DMS 273 (cell line): ENCODE data around the gene ATP4A.

Source experiments
- DNase-seq: peaks from one replicate; lab custom pipeline; 2025; ENCODE audit not compliant: unreplicated experiment; lab: John Stamatoyannopoulos, UW

ATP4A gene

DNA sequence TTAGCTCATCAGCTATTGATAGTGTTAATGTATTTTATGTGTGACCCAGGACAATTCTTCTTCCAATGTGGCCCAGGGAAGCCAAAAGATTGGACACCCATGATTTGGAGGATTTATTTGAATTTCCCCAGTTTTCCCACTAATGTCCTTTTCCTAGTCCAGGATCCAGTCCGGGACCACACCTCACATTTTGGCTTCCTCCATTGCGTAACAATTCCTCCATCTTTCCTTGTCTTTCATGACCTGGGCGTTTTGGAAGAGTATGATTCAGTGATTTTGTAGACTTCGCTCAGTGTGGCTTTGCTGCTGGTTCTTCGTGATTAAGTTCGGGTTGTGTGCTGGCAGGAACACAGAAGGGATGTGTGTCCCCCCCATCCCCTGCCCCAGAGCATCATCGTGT lies 3.3 kb upstream of the ATP4A start:
- DNase-seq, result no peak

DNA sequence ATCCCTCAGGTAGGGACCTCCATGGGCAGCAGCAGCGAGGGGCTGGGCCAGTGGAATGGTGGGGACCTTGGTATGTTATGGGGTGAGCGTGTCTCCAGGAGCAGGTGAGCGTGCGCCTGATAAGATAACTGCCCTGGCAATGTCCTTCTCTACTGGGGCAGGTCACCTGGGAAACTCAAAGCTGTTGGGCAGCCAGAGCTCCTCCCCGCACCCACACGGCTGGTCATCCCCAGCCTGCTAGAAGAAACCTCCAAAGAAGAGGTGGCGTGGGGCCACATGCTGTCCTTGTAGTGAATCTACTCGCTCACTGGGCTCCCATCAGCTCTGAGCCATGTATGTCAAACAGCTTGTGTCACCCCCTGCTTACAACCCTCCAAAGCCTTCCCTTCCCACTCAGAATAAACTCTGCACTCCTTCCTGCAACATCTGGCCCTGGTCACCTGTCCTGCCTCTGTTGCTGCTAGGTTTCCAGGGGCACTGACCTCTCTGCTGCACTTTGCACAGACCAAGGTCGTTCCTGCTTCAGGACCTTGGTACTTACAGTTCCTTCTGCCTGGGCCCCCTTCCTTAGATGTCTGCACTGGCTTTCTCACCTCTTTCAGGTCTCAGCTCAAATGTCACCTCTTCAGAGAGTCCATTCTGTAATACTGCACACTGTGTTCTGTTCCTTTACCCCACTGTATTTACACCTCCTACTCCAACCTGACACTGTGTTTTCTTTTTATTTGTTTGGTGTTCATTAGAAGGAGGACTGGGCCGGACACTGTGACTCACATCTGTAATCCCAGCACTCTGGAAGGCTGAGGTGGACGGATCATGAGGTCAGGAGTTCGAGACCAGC lies 1.8 kb upstream of the ATP4A start:
- no peak for DNase-seq

DNA sequence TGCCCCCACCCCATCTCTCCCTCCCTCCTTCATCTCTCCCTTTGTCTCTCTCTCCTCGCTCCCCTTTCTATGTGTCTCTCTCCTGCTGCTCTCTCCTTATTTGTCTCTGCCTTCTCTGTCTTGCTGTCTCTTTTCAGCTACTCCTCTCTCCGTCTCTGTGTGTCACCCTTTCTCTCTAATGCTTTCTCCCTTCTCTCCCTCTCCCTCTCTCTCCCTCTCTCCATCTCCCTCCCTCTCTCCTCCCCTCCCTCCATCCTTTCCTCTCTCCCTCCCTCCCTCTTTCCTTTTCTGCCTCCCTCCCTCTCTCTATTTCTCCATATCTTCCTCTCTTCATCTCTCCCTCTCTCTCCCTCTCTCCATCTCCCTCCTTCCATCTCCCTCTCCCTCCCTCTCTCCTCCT lies 682 bp downstream of the ATP4A start:
- no peak for DNase-seq

DNA sequence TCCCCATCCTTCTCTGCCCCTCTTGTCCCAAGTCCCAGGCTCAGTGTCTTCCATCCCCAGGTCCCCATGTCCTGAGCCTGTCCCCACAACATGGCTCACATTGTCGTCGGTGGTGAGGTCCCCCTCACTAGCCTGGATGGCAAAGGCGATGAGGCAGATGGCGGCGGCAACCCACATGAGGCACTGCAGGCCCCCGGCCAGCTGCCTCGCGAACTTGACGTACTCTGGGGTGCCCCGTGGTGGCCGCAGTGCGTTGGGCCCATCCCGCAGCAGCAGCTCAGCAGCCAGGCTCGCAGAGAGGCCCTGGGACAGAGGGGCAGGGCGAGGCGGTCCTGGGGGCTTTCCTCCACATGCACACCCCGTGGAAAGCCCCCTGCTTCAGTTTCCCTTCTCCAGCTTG lies 1.1 kb downstream of the ATP4A start:
- DNase-seq, result peak; percentile 41

DNA sequence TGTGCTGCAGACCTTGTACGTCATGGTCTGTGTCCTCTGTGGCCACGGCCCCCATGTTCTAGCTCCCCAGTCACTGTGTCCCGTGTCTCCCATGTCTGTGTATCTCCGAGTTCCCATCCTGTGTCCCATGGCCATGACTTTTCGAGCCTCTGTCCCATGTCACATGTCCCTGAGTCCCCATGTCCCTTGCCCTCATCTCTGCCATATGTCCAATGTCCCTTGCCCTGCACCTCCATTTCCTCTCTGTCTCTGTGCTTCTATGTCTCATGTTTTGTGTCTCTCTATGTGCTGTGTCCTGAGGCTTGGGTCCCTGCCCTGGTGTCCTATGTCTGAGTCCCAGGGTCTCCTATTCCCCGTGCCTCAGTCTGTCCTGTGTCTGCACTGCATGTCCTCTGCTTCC lies 2.0 kb downstream of the ATP4A start:
- no peak for DNase-seq

DNA sequence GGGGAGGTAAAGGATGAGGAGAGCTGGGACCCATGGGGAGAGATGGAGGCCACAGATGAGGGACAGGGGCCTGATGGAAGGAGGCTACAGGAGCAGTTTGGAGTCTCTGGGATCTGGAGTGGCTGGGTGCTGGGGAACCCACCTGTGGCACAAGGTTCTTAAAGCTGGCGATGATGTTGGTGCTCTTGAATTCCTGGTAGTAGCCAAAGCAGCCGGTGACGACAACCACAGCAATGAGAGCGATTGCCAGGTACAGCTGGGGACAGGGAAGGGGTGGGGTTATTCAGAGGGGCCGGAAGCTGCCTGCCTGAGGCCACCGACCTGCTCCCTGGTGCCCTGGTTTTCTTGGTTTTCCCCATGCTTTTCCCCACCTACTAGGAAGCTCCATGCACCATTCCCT lies 2.8 kb downstream of the ATP4A start:
- DNase-seq, result no peak

DNA sequence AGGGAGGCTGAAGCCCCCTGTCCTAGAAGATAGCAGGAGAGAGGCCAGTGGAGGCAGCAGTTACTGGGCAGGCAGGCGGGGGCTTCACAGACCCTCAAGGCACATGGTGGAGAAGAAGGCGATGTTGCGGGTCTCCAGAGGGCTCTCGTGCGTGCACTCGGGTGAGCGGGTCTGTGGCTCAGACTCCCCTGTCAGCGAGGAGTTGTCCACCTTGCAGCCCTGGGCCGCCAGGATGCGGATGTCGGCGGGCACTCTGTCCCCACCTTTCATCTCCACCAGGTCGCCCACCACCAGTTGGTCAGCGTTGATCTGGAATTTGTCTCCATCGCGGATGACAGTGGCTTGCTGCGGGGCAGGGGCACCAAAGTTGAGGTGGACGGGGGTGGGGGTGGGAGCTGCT lies 3.2 kb downstream of the ATP4A start:
- no peak for DNase-seq

DNA sequence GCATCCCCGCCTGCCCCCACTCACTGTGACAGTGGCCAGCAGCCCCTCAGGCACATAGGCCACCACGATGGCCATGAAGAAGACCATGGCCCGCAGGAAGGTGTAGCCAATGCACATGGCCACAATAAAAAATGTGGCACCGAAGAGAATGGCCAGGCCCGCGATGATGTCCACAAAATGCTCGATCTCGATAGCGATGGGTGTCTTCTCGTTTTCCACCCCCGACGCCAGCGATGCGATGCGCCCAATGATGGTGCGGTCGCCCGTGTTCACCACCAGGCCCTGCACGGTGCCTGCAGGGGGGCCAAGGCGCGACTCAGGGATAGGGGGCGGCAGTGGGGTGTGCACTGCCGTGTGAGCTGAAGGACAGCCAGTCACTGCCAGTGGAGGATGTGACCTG lies 3.7 kb downstream of the ATP4A start:
- DNase-seq, result no peak

DNA sequence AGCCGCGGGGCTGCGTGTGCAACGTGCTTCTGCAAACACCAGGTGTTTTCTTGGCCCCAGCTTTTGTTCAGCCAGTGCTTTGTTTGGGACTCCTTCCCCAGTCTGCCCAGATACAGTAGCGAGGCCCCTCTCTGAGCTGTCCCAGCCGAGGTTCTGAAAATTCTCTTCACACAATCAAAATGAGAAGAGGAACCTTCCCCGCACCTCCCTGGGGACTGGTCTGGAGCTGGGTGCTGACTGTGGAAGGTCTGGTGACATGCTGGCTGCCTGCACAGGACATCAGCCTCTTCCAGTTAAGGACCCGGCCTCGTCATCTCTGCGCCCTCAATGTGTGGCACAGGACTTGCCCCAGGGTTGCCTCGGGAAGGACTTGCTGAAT lies 4.2 kb downstream of the ATP4A start:
- no peak for DNase-seq

DNA sequence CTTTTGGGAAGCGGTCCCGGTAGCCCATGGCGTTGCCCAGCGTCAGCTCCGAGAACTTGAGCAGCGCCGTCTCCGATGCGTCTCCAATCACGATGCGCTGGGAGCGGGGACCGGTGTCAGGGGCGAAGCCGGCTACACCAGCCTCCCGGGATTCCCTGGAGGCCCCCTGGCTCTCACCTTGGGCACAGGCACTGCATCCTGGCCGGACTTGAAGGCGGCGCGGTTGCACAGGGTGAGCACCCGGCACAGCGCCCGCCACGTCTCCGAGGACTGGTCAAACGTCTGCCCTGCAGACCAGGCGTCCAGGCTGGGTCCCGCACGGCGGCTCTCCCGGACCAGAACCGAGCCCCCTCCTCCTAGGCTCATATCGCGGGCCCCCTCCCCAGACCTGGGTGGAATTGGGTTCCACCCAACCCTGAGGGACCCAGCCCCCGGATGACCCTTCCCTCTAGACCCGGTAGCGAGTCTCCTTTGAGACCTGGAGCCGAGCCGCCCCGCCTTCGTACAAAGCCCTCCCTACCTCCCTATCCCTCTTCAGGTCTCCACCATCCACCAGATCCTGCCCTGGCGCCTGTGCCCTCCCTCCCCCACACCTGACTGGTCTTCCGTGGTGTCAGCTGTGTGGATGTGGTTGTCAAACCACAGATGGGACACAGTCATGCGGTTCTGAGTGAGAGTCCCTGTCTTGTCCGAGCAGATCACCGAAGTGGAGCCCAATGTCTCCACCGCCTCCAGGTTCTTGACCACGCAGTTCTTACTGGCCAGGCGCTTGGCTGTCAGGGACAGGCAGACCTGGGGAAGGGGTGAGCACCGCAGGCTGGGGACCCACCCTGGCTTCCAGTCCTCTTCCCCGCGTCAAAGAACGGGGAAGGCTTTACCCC lies 4.8 kb downstream of the ATP4A start:
- no peak for DNase-seq

DNA sequence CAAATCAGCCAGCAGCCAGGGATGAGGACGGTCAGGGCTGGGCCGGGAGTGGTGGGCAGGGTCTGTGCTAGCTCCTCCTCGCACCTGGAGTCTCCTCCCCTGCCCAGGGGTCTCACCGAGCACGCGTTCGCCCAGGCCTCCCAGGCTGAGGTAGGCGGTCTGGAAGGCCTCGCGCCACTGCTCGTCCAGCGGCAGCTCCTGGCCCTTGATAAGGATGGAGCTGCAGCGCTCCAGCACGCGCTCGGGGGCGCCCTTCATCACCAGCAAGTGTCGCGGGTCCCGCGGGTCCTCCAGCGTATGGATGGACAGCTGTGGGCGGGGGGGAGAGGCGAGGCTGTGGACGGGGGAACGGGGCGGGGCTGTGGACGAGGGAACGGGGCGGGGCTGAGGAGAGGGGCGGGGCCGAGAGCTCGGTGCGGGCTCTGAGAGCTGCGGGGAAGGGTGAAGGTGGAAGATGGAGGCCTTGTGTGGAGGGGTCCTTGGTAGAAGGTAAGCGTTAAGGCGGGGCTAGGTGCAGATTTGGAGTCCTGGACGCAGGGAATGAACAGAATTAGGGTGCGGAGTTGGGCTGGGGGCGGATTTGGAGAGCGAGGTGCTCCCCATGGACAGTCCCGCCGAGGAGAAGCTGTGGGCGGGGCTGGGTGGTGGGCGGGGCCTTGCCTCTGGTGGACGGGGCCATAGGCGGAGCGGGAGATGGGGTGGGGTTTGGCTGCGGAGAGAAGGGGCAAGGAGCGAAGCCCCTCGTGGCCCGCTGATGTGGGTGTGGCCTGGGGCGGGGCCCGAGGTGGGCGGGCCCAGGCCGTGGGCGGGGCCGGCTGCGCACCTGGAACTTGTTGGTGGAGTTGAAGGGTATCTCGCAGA lies 5.7 kb downstream of the ATP4A start:
- DNase-seq, result peak; percentile 83

DNA sequence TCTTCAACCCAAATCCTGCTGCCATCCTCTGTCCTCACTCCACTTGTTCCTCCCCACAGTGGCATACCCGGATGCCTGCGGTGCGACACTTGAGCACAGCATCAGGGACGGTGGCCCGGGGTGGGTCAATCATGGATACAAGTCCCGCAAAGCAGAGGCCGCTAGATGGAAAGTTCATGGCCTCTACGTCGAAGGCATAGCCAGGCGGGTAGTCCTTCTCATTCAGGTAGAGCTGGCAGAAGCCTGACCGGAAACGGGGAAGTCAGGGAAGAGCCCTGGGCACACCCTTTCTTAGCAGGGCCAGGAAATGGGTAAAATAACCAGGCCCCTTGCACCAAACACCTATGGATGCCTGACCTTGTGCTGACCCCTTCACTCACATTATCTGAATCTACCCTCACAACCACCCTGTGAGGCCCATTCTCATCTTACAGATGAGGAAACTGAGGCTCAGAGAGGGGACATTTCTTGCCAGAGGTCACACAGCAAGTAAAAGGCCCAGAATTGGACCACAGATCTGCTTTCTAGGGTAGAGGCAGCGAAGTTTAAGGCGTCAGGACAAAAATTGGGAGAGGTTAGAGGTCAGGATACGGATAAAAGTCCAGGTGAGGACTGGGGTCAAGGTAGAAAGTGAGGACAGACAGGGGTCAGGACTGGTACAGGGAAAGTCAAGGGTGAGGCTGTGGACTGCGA lies 6.5 kb downstream of the ATP4A start:
- no peak for DNase-seq

DNA sequence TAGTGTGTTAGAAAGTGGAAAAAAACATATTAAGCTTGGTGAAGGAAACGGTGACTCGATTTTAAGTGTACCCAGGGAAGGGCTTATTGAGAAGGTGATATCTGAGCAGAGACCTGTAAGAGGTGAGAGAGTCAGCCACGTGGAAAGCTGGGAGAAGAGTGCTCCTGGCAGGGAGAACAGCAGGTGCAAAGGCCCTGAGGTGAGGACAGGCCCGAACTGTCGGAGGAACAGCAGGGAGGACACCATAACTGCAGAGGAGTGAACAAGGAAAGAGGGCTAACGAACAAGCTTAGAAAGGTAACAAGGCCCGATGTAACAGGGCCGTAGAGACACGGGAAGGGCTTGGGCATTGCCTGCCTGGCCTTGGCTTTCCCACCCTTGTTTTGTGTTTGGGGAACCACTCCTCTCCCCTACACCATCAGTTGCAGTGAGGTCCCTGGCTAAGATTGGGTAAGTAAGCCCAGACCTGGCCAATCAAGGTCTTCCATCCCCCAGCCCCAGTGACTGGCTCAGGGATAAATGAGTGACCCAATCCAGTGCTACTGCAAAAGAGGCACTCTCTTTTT lies 7.3 kb downstream of the ATP4A start:
- no peak for DNase-seq

DNA sequence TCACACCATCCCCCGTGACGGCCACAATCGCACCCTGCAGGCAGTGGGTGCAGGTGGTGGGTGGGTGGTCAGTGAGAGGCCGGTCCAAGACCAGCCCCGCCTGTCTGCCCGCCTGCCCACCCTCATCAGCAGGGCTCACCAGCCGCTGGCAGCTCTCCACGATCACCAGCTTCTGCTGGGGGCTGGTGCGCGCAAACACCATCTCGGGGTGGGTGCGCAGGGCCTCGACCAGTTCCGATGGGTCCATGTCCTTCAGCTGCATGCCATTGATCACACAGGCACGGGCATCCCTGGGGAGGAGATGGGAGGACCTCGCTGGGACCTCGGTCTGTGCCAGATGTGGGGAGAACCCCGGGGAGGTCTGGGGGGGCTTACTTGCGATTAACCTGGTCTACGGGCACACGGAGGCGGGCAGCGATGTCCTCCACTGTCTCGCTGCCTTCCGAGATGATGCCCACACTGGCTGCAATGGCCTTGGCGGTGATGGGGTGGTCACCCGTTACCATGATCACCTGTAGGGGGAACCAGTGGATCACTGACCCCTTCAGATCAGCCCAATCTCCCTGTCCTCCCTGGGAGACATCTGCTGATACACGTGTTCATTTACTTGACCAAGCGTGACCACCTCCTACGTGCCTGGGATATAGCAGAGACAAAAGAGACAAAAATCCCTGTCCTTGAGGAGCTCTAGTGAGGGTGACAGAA lies 8.0 kb downstream of the ATP4A start:
- peak; percentile 58 for DNase-seq

DNA sequence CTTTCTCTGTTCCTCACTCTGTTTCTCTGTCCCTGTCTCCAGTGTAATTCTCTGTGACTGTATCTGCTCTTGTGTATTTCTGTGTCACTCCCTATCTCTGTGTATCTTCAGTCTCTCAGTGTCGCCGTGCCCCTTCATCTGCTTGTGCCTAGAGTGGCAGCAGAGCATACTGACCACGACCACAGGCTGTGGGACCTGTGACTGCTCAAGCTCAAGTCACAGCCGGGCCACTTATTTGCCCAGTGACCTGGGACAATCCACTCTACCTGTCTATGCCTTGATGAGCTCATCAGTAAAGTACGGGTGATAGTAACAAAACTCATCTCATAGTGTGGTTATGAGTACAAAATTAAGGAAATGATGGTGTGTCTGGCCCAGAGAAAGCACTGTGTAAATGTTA lies 9.4 kb downstream of the ATP4A start:
- no peak for DNase-seq

DNA sequence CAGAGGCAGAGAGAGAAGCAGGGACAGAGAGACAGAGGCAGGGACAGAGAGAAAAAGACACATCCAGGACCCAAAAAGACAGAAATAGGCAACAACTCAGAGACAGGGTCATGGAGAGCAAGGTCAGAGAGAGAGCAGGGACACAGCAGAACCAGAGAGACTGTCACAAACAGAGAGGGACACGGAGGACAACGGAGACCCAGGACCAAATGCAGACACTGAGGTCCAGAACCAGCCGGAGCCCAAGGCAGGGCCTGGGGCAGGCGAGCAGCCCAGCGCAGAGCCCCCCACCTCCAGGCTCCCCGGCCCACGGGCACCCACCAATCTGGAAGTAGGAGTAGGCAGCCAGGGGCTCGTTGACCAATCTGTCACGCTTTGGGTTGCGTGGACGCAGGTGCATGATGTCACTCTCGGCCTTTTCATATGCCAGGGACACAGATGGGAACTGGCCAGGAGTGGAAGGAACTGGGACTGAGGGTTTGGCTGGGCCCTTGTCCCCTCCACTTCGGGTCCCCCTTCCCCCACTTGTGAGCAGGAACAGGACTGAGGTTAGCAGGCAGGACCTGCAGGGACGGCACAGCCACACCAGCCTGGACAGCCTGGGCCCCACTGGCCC lies 10.0 kb downstream of the ATP4A start:
- no peak for DNase-seq

DNA sequence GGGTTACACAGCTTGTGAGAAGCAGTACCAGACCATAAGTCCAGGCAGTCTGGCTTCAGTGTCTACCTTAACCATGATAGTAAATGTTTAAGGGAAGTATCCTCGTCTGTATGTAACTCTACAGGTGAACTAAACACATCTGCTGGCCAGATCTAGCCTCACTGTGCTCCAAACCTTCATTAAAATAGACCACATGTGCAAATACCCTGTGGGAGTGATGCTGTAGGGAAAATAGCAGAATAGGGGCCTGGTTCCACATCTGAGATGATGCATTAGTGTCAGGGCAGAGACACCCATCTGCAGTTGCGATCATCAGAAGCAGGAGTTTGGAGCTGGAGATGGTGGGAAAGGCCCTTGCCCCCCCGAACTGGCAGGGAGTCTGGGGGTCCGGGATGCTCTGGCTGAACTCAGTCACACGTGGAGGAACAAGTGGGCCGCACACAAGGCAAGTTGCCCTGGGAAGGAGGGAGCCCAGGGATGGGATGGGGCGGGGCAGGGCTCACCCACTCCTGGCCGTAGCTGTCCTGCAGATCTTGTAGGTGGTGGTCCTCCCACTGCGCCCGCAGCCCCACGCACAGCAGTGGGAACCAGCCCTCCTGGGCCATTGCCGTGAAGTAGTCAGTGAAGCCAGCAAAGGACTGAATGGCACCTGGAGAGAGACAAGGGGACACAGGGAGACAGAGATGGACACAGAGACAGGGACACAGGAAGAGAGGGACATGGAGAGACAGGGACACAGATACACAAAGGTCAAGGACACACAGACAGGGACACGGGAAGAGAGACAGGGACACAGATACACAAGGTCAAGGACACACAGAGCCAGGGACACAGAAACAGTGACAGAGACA lies 10.7 kb downstream of the ATP4A start:
- no peak for DNase-seq

DNA sequence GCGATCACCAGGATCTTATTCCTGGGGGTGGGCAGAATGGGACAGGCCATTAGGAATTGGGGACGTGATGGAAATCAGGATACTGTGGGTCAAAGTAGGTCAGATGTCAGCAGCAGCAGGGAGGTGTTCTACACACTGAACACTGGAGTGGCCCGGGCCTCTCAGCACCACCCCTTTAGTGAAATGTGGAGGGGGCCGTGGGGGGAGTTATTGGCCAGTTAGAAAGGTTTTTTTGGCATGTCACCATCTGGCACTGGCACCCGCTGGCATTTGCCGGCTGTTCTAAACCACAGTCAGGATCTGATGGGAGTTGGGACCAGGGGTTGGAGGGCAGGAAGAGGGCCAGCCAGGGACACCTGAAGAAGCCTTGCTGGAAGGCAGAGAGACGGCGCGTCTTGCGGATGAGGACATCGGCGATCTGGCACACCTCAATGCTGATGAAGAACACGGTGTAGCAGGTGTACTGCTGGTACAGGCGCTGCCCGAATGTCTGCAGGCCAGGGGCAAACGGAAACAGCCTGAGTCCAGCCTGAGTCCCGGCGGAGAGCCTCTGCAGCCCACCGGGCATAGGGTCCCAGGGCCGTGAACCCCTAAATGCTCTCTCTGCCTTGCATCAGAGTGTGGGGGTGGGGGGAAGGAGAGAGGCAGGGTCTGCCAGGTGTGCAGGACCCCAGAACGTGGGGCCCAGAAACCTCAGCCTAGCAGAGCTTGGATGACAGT lies 12.2 kb downstream of the ATP4A start:
- DNase-seq, result peak; percentile 48
